GM12872 (cell line): ENCODE measurements around the gene BBX.

Experiments
- CTCF ChIP-seq: IDR thresholded peaks from 3 replicates; pipeline ENCODE4 v1.5.1; 2011; ENCODE audit warnings: low read depth, mild to moderate bottlenecking, low read length, moderate library complexity; ENCODE audit not compliant: insufficient read depth

The BBX gene

DNA sequence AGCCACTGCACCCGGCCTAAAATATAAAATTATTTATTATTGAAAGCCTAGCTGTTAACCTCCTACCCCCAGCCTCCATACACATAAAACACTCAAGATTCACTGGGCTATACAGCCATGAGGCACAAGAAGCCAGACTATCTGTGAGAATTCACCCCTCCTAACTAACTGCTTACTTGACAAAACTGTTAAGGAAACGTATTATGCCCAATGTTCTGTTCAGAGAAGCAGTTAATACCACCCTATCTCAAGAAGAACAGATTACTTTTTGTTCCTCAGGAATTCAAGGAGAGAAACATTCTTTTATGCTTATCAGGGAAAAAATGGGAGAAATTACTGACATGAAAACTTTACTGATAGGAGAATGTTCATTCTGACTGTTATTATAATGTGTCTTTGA lies 144.1 kb downstream of the BBX start:
- no peak for TF ChIP-seq CTCF

GRCh38 chr3:107668416-107668815 lies 145.7 kb downstream of the BBX start:
- no peak for TF ChIP-seq CTCF

DNA sequence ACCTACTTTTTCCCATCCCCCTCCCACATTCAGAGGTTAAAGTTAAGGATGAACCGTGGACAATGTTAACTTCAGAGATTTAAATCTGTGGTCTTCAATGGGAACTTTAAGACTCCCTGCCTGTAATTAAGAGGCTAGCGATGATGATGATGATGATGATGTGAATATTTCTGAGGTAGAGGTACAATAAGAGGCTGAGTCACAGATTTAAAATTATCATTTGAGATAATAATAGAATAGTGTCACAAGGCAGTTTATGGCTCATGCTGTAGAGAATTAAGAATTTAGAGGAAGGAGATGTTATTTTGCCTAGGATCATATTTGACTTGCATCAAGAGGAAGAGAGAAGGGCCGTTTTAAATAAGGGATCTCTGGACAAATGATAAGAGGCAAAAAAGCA lies 146.2 kb downstream of the BBX start:
- no peak for TF ChIP-seq CTCF

DNA sequence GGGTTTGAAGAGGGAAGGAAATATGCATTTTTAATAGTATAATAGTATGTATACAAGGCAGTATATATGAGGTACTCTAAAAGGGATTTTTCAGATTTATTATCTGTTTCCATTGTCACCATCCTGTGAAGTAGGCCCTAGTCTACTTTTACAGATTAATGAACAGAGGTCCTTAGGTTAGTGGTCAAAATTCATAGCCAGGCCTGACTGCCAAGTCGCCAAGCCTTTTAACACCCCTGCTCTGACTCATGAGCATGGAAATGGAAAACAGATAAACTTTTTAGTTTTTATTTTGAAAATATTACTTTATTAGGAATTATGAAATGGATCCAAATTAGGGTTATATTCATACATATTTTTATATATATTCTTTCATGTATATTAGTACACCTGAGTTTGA lies 146.9 kb downstream of the BBX start:
- TF ChIP-seq CTCF: no peak

- TF ChIP-seq CTCF: no peak
Observed at GRCh38 chr3:107670986-107671385, 148.2 kb downstream of the BBX start.

DNA sequence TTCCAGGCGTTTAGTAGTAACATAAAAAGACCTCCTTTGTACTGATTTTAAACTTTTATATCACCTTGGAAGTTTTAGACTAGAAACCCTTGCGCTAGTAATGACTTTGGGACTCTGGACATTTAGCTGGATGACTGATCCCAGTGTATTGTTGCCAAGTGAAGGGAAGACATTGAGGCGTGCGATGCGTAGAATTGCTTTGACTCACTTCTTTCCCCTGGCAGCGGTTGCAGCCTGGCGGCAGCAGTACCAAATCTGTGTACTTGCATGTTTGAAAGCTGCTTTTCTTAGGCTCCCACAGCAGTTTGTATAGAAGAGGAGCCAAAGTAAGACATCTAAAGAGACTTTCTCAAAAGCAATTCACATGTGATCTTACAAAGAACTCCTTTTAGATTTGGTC lies 151.6 kb downstream of the BBX start:
- TF ChIP-seq CTCF: no peak

- no peak for TF ChIP-seq CTCF
Observed at GRCh38 chr3:107675233-107675900, 152.6 kb downstream of the BBX start.
